Hepatic stellate cell (primary cell): ENCODE data around the gene PEX19.

Experiments
- DNase-seq: peaks from one replicate; pipeline ENCODE4 v3.0.0; 2011; ENCODE audit warnings: low spot score

The PEX19 gene

GRCh38 chr1:160277987-160278386 lies 6.9 kb downstream of the PEX19 start:
- no peak for DNase-seq

GRCh38 chr1:160277330-160277729 lies 7.6 kb downstream of the PEX19 start:
- DNase-seq: no peak

DNA sequence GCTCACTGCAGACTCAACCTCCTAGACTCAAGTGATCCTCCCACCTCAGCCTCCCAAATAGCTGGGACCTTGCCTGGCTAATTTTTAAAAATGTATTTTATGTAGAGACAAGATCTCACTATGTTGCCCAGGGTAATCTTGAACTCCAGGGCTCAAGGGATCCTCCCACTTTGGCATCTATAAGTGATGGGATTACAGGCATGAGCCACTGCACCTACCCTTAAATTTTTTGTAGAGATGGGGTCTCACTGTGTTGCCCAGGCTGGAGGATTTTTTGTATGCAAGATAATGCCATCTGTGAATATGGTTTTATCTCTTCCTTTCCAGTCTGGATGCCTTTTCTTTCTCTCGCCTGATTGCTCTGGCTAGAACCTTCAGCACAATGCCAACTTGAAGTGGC lies 13.9 kb downstream of the PEX19 start:
- no peak for DNase-seq

DNA sequence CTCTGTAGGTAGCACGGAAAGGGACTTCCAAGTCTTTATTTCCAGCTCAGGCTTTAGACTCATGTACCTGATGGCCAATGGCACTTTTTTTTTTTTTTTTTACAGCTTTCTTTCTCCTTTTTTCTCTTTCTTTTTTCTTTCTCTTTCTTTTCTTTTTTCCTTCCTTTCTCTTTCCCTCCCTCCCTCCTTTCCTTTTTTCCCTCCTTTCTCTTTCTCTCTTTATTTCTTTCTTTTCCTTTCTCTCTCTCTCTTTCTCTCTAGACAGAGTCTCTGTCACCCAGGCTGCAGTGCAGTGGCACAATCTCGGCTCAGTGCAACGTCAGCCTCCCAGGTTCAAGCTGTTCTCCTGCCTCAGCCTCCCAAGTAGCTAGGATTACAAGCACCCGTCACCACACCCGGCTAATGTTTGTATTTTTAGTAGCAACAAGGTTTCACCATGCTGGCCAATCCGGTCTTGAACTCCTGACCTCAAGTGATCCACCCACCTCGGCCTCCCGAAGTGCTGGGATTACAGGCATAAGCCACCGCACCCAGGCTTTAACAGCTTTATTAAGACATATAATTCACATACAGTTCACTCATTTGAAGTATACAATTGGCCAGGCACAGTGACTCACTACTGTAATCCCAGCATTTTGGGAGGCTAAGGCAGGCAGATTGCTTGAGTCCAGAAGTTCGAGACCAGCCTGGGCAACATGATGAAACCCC lies 17.5 kb downstream of the PEX19 start:
- no peak for DNase-seq

- no peak for DNase-seq
Observed at GRCh38 chr1:160264795-160265307, 20.1 kb downstream of the PEX19 start.

GRCh38 chr1:160261893-160262794 lies 22.8 kb downstream of the PEX19 start, which contains the start of gene DCAF8:
Gene DCAF8, minus strand, starts transcription at chr1:160262549. Its CDS starts 18,541 bp downstream, at chr1:160244008.
- peak; percentile 93 for DNase-seq

GRCh38 chr1:160261556-160261892 lies 23.4 kb downstream of the PEX19 start:
- DNase-seq: peak; percentile 78

DNA sequence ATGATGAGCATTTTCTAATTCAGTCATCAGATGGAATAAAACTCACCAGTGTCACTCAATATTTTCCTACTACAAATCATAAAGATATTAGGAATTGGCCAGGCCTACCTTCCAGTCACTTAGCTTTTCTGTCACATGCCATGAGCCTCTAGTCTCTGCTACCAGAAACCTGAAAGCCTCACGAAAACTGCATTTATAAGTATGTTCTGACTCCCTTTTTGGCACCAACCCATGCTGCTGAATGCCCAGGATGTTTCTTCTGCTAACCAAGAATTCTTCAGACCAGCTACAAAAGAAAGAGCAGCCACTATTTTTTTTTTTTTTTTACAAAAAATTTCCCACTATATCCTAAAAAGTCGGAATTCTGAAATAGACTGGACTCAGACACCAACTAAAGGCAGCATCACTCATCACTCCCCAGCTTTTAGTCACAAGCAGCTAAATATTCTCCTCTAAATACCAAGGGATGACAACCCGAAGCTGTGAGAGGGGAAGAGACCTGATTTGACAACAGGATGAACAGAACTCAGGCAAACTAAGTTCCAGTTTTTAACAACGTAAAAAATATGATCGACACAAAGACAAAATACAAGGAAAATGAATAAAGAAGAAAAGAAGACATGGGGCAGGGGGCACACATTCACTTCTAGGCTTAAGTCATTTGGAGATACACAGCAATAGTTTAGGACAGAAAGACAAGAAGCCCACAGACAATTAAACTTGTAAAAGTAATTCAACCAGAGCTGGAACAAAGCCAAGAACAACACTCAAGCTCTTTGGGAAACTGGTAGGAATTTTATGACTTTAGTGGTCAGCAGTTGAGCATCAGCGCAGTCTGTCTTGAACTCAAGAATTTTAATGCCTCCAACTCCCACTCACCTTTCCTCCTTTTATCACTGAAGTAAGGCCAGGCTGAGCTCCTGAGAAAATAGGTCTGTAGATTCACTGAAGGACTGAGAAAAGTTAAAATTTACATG lies 24.2 kb downstream of the PEX19 start:
- peak; percentile 57 for DNase-seq

- no peak for DNase-seq
Observed at GRCh38 chr1:160258177-160258798, 26.6 kb downstream of the PEX19 start.

GRCh38 chr1:160257411-160258015 lies 27.4 kb downstream of the PEX19 start:
- DNase-seq: no peak

GRCh38 chr1:160256396-160257046 lies 28.4 kb downstream of the PEX19 start:
- DNase-seq: peak; percentile 29

DNA sequence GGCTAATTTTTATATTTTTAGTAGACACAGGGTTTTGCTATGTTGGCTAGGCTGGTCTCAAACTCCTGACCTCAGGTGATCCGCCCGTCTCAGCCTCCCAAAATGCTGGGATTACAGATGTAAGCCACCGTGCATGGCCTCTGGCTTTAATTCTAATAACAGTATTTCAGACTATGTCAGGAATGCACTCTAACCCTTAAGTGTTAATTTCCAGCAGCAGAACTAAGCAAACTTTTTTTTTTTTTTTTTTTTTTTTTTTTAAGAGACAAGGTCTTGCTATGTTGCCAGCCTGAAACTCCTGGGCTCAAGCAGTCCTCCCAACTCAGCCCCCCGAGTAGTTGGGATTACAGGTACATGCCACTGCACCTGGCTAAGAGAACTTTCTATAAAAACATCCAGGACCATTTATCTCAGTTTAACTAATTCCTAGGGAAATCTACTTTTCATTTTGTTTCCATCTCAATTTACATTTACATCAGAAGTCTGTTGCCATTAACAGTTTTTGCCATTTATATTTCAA lies 29.1 kb downstream of the PEX19 start:
- DNase-seq: no peak

DNA sequence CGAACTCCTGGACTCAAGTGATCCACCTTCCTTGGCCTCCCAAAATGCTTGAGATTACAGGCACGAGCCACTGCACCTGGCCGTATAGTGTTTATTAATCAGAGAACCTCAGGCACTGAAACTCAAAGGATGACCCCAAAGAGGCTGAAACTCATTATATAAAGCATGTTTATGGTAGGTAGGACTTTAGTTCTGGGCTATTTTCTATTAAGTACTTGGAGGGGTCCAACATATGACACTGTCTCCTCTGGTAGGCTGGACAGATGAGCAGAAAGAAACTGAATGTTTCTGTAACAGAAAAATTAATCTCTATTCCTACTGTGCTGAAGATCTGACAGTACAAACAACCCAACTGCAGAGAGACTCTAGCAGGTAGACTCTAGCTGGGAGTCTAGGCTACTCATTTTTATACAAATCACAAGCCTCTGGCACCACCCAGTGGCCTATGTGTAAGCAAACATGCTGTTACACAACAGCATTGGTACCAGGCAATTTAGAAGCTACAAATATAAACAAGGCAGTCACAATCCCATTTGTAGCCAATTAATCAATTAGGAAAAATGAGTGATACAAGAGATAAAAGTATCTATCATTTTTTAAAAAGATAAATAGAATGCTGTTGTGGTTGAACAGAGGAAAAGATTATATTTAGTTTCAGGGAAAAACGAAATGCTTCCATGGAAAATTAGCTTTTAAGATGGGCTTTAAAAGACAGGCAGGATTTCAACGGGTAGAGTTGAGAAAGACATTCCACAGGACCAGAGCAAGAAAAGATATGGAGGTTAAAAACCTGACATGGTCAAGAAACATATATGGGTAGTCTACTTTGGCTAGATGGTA lies 33.0 kb downstream of the PEX19 start:
- peak; percentile 52 for DNase-seq

GRCh38 chr1:160251011-160251410 lies 33.9 kb downstream of the PEX19 start:
- no peak for DNase-seq

- no peak for DNase-seq
Observed at GRCh38 chr1:160247053-160247452, 37.9 kb downstream of the PEX19 start.

DNA sequence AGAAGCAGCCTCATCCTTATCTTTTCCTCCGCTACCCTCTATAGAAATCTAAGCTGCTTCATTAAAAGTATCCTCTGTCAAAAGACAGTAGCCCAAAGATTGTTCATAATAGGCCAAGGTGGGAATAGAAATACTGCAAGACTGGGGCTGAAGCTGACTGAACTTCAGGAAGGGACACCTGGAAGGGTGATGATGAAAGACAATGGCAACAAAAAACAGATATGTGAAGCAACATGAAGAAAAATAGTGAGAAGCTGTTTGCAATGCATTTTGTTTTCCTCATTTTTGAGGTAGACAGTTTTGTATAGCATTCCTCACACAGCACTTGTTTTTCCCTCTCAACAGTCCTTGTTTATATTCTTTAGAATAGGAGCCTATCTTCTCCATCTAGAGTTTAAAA lies 39.5 kb downstream of the PEX19 start:
- DNase-seq: no peak

DNA sequence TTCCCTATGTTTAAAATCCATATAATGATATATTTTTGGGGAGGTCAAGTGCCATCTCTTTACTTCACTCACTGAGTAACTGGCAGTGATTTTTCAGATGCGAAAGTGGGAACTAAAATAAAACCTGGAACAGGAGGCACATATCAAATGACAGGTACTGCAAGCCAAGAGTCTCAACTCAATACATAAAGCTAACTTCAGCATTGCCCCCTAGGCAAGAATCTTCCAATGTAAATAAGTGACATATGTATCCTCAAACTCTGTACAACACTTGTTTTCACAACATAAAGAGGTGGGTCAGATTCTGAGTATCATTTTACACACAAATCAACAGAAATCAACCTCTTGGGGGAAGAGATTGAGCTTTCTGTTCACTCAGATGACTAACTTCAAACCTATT lies 40.7 kb downstream of the PEX19 start:
- no peak for DNase-seq

DNA sequence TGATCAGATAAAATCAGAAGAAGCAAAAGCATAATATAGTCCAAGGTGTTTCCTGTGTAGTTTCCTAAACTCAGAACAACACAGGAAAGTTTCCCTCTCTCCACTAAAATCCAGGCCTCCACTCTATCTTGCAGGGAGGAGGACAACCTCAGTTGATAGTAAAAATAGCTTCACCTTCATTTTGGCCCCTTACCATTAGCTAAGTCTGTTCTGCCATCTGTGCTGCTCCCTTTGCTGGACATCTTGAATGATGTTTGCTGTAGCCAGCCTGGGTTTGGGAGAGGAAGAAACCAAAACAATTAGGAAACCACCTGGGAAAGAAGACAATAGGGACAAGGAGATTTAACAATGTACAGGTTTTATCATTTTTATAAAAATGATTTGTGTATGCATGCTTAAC lies 41.2 kb downstream of the PEX19 start:
- no peak for DNase-seq

DNA sequence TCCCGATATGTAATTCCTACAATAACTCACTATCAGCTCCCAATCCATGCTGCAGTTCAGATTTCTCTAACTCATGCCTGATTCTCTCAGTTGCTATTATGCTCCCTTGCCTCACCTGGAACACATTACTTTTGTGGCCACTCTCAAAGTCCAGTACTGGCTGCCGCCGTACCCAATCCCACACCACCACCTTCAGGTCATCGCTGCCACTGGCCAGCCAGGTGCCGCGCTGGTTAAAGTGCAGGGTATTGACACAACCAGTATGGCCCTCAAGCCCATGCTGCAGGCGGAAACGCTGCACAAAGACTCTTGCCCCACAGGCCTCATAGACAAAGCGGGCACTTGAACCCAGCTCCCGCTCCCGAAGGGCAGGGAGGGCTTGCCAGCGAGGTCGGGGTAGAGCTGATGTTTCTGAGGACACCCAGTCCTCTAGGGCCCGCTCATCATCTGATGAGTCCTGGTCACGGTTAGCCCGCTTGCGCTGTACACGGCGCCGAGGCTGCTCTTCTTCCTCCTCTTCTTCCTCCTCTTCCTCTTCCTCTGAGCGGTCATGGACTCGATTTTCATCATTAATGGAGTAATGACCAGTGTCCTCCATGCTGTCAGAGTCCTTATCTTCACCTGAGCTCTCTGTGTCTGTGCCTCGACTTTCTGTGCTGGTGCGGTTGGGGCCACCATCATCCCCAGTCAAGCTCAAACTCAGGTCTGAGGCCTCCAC lies 45.2 kb downstream of the PEX19 start:
- no peak for DNase-seq
